Umbilical cord (tissue), 2 donors: Measurements from ENCODE around the gene MAN2A1. TPM values are rescaled to one million over a fixed set of nuclear protein-coding genes. Genes with fewer than 3 reads are reported as not detected.

ENCODE experiments used
- DNase-seq: peaks from one replicate; pipeline ENCODE4 v3.0.0-alpha.2; 2015; ENCODE audit warnings: low spot score
- total RNA-seq: library from RNA; depleted of rRNA; stranded (reverse); fragments of >200 nt; gene quantifications from one replicate; pipeline ENCODE4 v1.2.3, GENCODE V29; 2014; ENCODE audit warnings: low replicate concordance; ENCODE audit not compliant: insufficient read depth

MAN2A1 gene
- 69.8 TPM for total RNA-seq

- DNase-seq: peak; percentile 86
Observed at GRCh38 chr5:109689740-109690241, at the start of gene MAN2A1. MAN2A1 (plus strand) TSS chr5:109689927; CDS start chr5:109690418, 491 bp downstream.

GRCh38 chr5:109640976-109641375, 48.8 kb upstream of the MAN2A1 start:
- no peak for DNase-seq

GRCh38 chr5:109643791-109644350, 45.9 kb upstream of the MAN2A1 start:
- no peak for DNase-seq

GRCh38 chr5:109644829-109645228, 44.9 kb upstream of the MAN2A1 start:
- no peak for DNase-seq

- DNase-seq: no peak
Observed at GRCh38 chr5:109645707-109646192, 44.0 kb upstream of the MAN2A1 start.

- peak; percentile 25 for DNase-seq
Observed at GRCh38 chr5:109649318-109649717, 40.4 kb upstream of the MAN2A1 start.

- DNase-seq: no peak
Observed at GRCh38 chr5:109650493-109650892, 39.2 kb upstream of the MAN2A1 start.

GRCh38 chr5:109652096-109652495, 37.6 kb upstream of the MAN2A1 start:
- no peak for DNase-seq

- no peak for DNase-seq
Observed at GRCh38 chr5:109653042-109653441, 36.7 kb upstream of the MAN2A1 start.

- DNase-seq: no peak
Observed at GRCh38 chr5:109653561-109654239, 36.0 kb upstream of the MAN2A1 start.

- no peak for DNase-seq
Observed at GRCh38 chr5:109654455-109654854, 35.3 kb upstream of the MAN2A1 start.

GRCh38 chr5:109655841-109656240, 33.9 kb upstream of the MAN2A1 start:
- DNase-seq: peak; percentile 28

GRCh38 chr5:109656829-109657228, 32.9 kb upstream of the MAN2A1 start:
- peak; percentile 66 for DNase-seq

- DNase-seq: no peak
Observed at GRCh38 chr5:109659901-109660300, 29.8 kb upstream of the MAN2A1 start.

- peak; percentile 15 for DNase-seq
Observed at GRCh38 chr5:109660301-109660700, 29.4 kb upstream of the MAN2A1 start.

GRCh38 chr5:109668237-109668636, 21.5 kb upstream of the MAN2A1 start:
- no peak for DNase-seq

GRCh38 chr5:109668668-109669422, 20.9 kb upstream of the MAN2A1 start:
- DNase-seq: no peak

GRCh38 chr5:109669991-109670706, 19.6 kb upstream of the MAN2A1 start:
- no peak for DNase-seq

- no peak for DNase-seq
Observed at GRCh38 chr5:109671136-109671535, 18.6 kb upstream of the MAN2A1 start.

- DNase-seq: no peak
Observed at GRCh38 chr5:109674596-109674995, 15.1 kb upstream of the MAN2A1 start.

GRCh38 chr5:109676920-109677319, 12.8 kb upstream of the MAN2A1 start:
- no peak for DNase-seq

GRCh38 chr5:109678447-109678846, 11.3 kb upstream of the MAN2A1 start:
- DNase-seq: no peak
